UCSD-AML1 (cell line): Measurements from ENCODE around the gene PPIL1.

Experiments
- DNase-seq: peaks from one replicate; lab custom pipeline; 2025; ENCODE audit not compliant: unreplicated experiment; lab: John Stamatoyannopoulos, UW

The PPIL1 gene

GRCh38 chr6:36856277-36856676, 18.3 kb downstream of the PPIL1 start:
- DNase-seq, result no peak

- DNase-seq, result no peak
Measured at GRCh38 chr6:36855750-36856149, 18.9 kb downstream of the PPIL1 start.

- DNase-seq, result no peak
Measured at GRCh38 chr6:36853325-36853724, 21.3 kb downstream of the PPIL1 start.

GRCh38 chr6:36852481-36853147, 22.0 kb downstream of the PPIL1 start:
- DNase-seq, result peak; percentile 42

- no peak for DNase-seq
Measured at GRCh38 chr6:36851626-36852025, 23.0 kb downstream of the PPIL1 start.

GRCh38 chr6:36851149-36851614, 23.4 kb downstream of the PPIL1 start:
- DNase-seq, result no peak

GRCh38 chr6:36850021-36850420, 24.6 kb downstream of the PPIL1 start:
- no peak for DNase-seq

GRCh38 chr6:36848658-36849441, 25.8 kb downstream of the PPIL1 start:
- DNase-seq, result peak; percentile 47

GRCh38 chr6:36847991-36848390, 26.6 kb downstream of the PPIL1 start:
- DNase-seq, result no peak

- DNase-seq, result no peak
Measured at GRCh38 chr6:36847152-36847551, 27.5 kb downstream of the PPIL1 start.

GRCh38 chr6:36845233-36845632, 29.4 kb downstream of the PPIL1 start:
- no peak for DNase-seq

- no peak for DNase-seq
Measured at GRCh38 chr6:36844232-36845170, 30.1 kb downstream of the PPIL1 start.

GRCh38 chr6:36843170-36843569, 31.4 kb downstream of the PPIL1 start:
- no peak for DNase-seq

GRCh38 chr6:36841756-36842155, 32.8 kb downstream of the PPIL1 start:
- DNase-seq, result no peak

- DNase-seq, result no peak
Measured at GRCh38 chr6:36840432-36841403, 33.9 kb downstream of the PPIL1 start.

GRCh38 chr6:36839749-36840431, 34.7 kb downstream of the PPIL1 start:
- peak; percentile 48 for DNase-seq

GRCh38 chr6:36838896-36839748, 35.5 kb downstream of the PPIL1 start, which contains the start of gene CPNE5:
CPNE5 (minus strand) TSS chr6:36839444; CDS start chr6:36839377, 67 bp downstream.
- no peak for DNase-seq

GRCh38 chr6:36837686-36838085, 36.9 kb downstream of the PPIL1 start:
- DNase-seq, result no peak

GRCh38 chr6:36837022-36837339, 37.6 kb downstream of the PPIL1 start:
- DNase-seq, result no peak
